Mononuclear cell (primary cell): ENCODE measurements around the gene TEAD2. TPM values are rescaled to one million over a fixed set of nuclear protein-coding genes. Genes with fewer than 3 reads are reported as not detected.
"Not testable (repeated sequence)": the region's sequence is repeated elsewhere in the genome, so short reads cannot be mapped to it uniquely, and the experiment has no call there.

Experiments
- H3K27me3 ChIP-seq: 2 replicates; pipeline ENCODE4 v1.6.0; 2011; ENCODE audit warnings: low read length, control low read depth; ENCODE audit not compliant: insufficient read depth
- H3K4me1 ChIP-seq: 2 replicates; pipeline ENCODE4 v1.5.1; 2011; ENCODE audit warnings: mild to moderate bottlenecking, low read length, control low read depth; ENCODE audit not compliant: insufficient read depth
- H3K4me3 ChIP-seq: 2 replicates; pipeline ENCODE4 v1.5.1; 2011; ENCODE audit warnings: mild to moderate bottlenecking, low read length, moderate library complexity
- H3K9me3 ChIP-seq: 2 replicates; pipeline ENCODE4 v1.5.1; 2011; ENCODE audit warnings: low read depth, mild to moderate bottlenecking, control low read depth, low read length
- total RNA-seq: library from RNA; depleted of rRNA; stranded (reverse); fragments of >200 nt; gene quantifications from one replicate; pipeline ENCODE4 v1.2.3, GENCODE V29; 2012

Gene TEAD2
- total RNA-seq, 1 donor, result 0.10 TPM

DNA sequence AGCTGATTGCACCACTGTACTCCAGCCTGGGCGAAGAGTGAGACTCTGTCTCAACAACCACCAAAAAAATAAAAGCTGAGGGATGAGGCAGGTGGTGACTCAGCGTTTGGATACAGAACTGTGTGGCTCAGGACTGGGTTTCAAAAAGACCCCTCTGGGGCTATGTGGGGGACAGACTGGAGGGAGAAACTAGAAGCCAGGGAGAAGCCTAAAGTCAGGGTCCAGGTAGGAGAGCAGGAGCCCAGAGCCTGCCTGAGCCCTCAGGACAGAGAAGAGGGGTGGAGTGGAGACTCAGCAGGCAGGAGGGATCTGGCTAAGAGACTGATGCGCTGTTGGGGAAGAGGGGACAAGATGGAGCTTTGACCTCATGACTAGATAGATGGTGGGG is 28.8 kb downstream of the TEAD2 start:
- no peaks in the 10 kb centered on the region for H3K9me3 ChIP-seq
- H3K4me1 ChIP-seq, result peaks cover 74% of the 10 kb centered on the region
- H3K27me3 ChIP-seq, result no peaks in the 10 kb centered on the region
- no peak overlapping the region for H3K4me3 ChIP-seq

DNA sequence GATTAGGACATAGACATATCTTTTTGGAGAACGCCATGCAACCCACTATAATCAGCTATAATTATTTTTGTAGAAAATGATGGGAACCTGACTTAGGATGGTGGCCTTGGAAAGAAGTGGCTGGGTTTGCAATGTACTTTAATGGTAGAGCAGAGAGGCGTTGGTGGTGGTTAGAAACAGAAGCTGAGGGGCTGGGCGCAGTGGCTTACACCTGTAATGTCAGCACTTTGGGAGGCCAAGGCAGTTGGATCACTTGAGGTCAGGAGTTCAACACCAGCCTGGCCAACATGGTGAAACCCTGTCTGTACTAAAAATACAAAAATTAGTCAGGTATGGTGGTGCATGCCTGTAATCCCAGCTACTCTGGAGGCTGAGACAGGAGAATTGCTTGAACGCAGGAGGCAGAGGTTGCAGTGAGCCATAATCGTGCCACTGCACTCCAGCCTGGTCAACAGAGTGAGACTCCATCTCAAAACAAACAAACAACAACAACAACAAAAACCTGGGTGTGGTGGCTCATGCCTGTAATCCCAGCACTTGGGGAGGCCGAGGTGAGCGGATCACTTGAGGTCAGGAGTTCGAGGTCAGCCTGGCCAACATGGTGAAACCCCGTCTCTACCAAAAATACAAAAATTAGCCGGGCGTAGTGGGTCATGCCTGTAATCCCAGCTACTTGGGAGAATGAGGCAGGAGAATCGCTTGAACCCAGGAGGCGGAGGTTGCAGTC is 29.4 kb downstream of the TEAD2 start:
- not testable (repeated sequence) for H3K27me3 ChIP-seq

DNA sequence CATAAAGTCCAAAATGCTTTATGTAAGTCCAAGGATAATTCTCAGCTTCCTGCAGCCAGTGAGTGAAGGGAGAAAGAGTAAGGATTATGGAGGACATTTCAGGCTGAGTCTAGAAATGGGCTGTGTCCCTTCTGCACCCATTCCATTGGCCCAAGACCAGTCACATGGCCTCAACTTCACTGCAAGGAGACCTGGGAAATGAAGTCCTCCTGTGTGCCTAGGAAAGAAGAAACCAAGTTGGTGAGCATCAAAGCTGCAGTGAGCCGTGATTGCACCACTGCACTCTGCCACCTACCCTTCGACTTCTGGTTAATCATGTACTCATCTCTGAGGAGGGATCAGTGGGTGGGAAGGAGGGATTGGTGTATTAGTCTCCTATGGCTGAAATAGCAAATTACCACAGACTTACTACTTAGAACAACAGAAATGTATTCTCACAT is 30.6 kb downstream of the TEAD2 start:
- no peaks in the 10 kb centered on the region for H3K9me3 ChIP-seq
- H3K4me3 ChIP-seq, result no peak overlapping the region
- H3K4me1 ChIP-seq, result peaks cover 73% of the 10 kb centered on the region
- H3K27me3 ChIP-seq, result no peaks in the 10 kb centered on the region

More for the DNA sequence above, 29.4 kb downstream of the TEAD2 start:
- H3K4me3 ChIP-seq, H3K9me3 ChIP-seq: not testable (repeated sequence)
- peaks cover 74% of the 10 kb centered on the region for H3K4me1 ChIP-seq

DNA sequence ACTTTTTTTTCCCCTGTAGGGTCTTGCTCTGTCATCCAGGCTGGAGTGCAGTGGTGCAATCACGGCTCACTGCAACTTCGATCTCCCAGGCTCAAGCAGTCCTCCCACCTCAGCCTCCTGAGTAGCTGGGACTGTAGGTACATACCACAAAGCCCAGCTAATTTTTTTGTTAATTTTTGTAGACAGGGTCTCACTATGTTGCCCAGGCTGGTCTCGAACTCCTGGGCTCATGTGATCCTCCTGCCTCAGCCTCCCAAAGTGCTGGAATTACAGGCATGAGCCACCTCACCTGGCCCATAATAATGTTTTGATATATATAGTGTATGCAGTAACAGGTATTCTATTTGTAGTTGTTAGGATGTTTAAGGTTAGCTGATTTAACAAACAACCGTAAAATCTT is 31.0 kb downstream of the TEAD2 start:
- H3K9me3 ChIP-seq, H3K4me3 ChIP-seq, H3K27me3 ChIP-seq: not testable (repeated sequence)
- peaks cover 73% of the 10 kb centered on the region for H3K4me1 ChIP-seq

DNA sequence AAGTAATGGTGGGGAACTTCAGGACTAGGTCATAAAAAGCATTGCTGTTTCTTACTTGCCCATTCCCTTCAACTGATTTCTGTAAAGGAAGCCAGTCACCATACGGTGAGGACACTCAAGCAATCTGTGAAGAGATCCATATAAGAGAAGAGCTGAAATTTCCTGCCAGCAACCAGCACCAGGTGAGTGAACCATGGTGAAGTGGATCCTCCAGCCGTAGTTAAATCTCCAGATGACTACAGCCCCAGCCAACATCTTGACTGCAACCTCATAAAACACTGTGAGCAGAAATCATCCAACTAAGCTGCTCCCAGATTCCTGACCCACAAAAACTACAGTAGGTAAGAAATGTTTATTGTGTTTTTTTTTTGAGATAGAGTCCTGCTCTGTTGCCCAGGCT is 33.5 kb downstream of the TEAD2 start:
- Histone ChIP-seq H3K27me3 (no peaks in the 10 kb centered on the region), H3K9me3 (no peaks in the 10 kb centered on the region), H3K4me1 (peaks cover 67% of the 10 kb centered on the region), H3K4me3 (no peak overlapping the region)

DNA sequence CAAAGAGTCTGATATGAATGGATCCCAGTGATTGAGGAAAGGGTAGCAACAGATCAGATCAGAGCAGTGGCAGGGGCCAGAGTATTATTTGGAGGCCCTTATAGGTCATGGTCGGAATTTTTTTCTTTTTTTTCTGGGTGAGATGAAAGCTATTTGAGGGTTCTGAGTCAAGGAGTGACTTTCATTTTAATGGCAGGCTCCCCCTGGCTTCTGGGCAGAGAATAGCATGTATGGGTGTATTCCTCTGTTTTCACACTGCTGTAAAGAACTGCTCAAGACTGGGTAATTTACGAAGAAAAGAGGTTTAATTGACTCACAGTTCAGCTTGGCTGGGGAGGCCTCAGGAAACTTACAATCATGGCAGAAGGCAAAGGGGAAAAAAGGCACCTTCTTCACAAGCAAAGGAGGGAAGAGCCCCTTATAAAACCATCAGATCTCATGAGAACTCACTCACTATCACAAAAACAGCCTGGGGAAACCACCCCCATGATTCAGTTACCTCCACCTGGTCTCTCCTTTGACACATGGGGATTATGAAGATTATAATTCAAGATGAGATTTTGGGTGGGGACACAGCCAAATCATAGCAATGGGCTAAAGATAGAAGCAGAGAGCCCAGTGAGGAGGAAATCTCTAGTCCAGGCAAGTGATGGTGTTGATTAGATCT is 34.2 kb downstream of the TEAD2 start:
- Histone ChIP-seq H3K4me1 (peaks cover 60% of the 10 kb centered on the region), H3K27me3 (no peaks in the 10 kb centered on the region), H3K4me3 (no peak overlapping the region), H3K9me3 (peaks cover 2% of the 10 kb centered on the region)

DNA sequence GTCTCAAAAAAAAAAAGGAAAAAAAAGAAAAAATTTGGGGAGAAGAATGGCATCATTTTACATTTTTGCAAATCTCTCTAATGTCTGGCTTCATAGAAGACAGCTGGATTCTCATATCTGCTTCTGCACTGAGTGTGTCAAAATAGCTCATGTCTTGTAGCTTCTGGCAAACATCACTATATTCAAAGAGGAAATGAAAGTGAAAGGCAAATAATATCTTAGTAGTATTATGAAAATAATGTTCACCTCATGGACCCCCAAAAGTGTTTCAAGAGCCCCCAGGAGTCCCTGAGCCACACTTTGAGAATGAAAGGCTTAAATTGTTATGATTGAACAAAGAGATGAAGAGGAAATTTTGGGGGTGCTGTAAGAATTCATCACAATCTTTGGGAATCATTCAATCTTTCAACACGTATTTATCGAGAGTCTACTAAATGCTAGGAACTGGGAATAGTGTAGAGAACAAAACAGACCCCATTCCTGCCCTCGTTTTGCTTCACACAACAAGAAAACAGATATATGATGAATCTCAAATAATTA is 36.0 kb downstream of the TEAD2 start:
- Histone ChIP-seq H3K9me3 (peaks cover 4% of the 10 kb centered on the region), H3K27me3 (no peaks in the 10 kb centered on the region), H3K4me3 (no peak overlapping the region), H3K4me1 (peaks cover 42% of the 10 kb centered on the region)

DNA sequence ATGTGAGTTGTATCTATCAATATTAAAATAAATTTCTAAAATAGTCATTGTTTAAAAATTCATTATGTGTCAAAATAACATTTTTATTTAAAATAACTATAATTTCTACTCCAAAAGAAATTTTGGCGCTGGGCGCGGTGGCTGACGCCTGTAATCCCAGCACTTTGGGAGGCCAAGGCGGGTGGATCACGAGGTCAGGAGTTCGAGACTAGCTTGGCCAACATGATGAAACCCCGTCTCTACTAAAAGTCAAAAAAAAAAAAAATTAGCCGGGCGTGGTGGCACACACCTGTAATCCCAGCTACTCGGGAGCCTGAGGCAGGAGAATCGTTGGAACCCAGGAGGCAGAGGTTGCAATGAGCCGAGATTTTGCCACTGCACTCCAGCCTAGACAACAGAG is 36.5 kb downstream of the TEAD2 start:
- H3K27me3 ChIP-seq, H3K4me3 ChIP-seq, H3K9me3 ChIP-seq: not testable (repeated sequence)
- H3K4me1 ChIP-seq, result peaks cover 39% of the 10 kb centered on the region

DNA sequence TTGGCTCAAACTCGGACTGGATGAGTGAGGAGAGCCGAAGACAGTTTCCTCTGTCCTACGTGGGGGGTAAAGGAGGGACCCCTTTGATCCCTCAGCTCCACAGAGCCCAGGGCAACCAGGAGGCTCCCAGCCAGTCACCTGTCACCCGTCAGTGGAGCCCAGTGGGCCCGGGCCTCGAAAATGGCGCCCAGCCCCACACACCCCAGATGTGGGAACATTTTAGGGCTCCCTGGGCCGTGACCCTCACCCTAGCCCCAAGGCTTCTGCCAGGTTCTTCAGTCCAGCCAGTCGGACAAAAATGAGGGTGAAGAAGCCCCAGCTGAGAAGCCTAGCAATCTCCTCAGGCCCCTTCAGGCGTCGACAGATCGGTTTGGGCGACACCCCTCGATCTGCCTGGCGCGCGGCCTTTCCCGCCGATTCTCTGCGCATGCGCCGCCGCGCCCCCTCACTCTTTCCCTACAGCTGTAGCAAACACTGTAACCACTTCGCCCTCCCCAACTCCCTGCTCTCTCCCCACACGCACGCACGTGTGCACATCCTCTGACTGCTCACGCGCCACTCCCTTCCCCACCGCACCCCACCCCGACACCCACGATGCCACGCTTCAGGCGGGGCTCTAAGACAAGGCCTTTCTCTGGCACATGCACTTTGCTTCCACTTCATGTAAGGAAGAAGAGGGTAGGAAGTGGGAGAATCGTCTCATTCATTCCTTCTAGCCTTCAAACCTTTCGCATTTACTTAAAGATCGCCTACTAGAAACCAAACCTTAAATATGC is 37.2 kb downstream of the TEAD2 start, which contains the start of gene SLC6A16:
Gene SLC6A16, minus strand, starts transcription at position 391 of the 776 bp plus-strand sequence. CDS start 13,844 bp downstream, outside the sequence.
- peaks cover 36% of the 10 kb centered on the region for H3K4me1 ChIP-seq
- H3K27me3 ChIP-seq, result no peaks in the 10 kb centered on the region
- peaks cover 11% of the 10 kb centered on the region for H3K9me3 ChIP-seq
- H3K4me3 ChIP-seq, result no peak within 1 kb of the TSS

DNA sequence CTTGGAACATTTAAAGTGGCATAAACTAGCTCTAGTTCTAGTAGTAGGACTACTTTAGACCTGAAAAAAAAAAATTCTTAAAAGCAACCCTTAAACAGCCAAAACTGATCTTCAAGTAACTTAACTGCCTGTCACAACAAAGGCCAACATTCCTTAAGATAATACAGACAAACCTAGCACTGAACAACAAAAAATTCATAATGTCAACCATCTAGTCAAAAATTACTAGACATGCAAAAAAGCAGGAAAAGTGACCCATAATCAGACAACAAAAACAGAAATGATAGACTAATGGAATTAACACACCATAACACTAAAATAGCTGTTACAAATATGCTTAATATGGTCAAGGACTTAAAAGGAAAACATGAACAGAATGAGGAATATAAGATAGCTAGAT is 43.9 kb downstream of the TEAD2 start:
- no peaks in the 10 kb centered on the region for H3K27me3 ChIP-seq
- no peaks in the 10 kb centered on the region for H3K4me1 ChIP-seq

DNA sequence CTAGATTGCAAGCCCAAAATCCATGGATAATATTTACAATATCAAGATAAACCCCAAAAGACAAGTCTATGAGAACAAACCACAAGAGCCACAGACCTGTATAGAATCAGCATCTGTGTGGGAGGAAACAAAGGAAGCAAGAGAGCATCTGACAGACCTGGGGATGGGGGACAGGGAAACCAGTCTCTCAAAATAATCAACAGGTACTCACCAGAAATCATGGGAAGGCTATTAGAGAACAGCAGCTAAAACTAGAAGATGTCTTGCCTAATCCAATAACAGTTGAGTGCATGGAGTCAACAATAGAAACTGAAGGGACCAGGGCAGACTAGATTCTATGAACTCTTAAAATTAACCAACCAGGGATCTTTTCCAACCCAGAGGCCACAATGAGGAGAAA is 45.9 kb downstream of the TEAD2 start:
- H3K4me1 ChIP-seq, result no peaks in the 10 kb centered on the region
- H3K27me3 ChIP-seq, result no peaks in the 10 kb centered on the region

More for the DNA sequence above, 43.9 kb downstream of the TEAD2 start:
- peaks cover 22% of the 10 kb centered on the region for H3K9me3 ChIP-seq
- no peak overlapping the region for H3K4me3 ChIP-seq

DNA sequence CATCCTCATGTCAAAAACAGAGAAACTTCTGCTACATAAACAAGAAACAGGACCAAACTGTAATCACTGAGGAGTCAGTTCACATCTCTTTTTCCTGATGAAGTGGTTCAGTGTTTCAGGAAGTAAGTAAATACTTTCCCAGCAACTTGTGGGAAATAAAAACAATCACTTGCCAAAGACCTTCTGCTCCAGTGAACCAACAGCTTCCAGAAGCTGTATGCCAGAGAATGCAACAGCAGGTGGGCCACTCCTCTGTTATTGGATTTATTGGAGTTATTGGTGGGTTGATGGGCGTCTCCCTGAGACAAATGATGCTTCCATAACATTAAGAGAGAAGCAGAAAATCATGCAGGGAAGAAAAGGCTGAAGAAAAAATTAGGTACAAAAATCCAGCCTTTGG is 47.1 kb downstream of the TEAD2 start:
- Histone ChIP-seq H3K4me1 (no peaks in the 10 kb centered on the region), H3K4me3 (no peak overlapping the region), H3K9me3 (peaks cover 11% of the 10 kb centered on the region), H3K27me3 (no peaks in the 10 kb centered on the region)

More for the DNA sequence above, 45.9 kb downstream of the TEAD2 start:
- Histone ChIP-seq H3K4me3 (no peak overlapping the region), H3K9me3 (peaks cover 18% of the 10 kb centered on the region)

DNA sequence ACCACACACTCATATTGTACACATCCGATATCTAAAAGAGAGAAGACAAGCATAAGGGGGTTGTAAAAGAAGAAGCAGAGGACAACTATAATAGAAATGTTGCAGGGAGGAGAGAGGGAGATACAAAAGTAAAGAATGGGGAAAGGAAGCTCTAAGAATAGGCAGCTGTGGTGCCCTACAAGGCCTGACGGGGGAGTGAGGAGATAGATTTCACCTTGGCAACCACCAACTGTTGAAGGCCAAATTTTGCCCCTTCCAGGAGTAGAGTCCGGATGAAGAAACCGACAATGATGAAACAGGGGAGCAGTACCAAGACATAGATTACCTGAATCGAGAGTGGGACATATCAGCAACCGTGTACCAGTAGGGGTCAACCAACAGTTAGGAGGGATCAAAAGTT is 53.1 kb downstream of the TEAD2 start:
- Histone ChIP-seq H3K4me3 (no peak overlapping the region), H3K27me3 (no peaks in the 10 kb centered on the region), H3K4me1 (no peaks in the 10 kb centered on the region), H3K9me3 (no peaks in the 10 kb centered on the region)

DNA sequence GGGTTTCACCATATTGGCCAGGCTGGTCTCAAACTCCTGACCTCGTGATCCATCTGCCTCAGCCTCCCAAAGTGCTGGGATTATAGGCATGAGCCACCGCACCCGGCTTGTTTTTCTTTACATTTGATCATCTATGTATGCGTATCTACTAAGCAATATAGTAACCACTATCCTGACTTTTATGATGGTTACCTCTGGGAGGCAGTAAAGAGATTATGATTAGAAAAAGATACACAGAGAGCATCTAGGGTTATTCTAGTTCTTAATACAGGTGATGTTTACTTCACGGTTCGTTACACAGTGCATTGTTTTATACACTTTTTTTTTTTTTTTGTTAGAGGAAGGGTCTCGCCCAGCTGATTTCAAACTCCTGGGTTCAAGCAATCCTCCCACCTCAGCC is 55.5 kb downstream of the TEAD2 start:
- H3K27me3 ChIP-seq, H3K9me3 ChIP-seq, H3K4me3 ChIP-seq, H3K4me1 ChIP-seq: not testable (repeated sequence)

DNA sequence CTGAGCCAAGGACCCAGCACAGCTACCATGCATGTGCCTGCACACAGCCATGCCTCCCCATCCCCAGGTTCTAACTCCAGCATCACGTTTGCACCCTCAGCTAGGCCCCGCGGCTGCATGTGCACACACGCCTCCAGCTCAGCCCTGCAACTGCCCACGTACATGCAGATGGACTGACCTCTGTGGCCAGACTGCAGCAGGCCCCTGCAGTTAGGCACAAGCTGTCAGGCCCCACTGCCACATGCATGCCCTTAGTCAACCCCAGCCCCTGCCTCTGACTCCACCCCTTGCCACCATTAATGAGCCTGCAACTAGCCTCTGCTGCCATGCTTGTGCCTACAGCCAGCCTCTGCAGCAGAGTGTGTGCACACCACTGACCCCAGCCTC is 60.4 kb downstream of the TEAD2 start:
- no peaks in the 10 kb centered on the region for H3K9me3 ChIP-seq
- no peaks in the 10 kb centered on the region for H3K27me3 ChIP-seq
- no peaks in the 10 kb centered on the region for H3K4me1 ChIP-seq
- no peak overlapping the region for H3K4me3 ChIP-seq
